Hepatocyte (in vitro differentiated cells): ENCODE measurements around the gene CYTH1.

Source experiments
- CTCF ChIP-seq: fragments of 200-600 bp; sonication (generic); IDR thresholded peaks from 2 replicates; pipeline ENCODE4 v1.5.1; 2016; ENCODE audit warnings: antibody characterized with exemption, mild to moderate bottlenecking; ENCODE audit not compliant: poor library complexity
- EZH2 ChIP-seq: fragments of 200-600 bp; sonication (generic); IDR thresholded peaks from 2 replicates; pipeline ENCODE4 v1.6.1; 2016; ENCODE audit warnings: antibody characterized with exemption, mild to moderate bottlenecking, borderline replicate concordance
- EZH2phosphoT487 ChIP-seq: fragments of 200-600 bp; sonication (generic); IDR thresholded peaks from one replicate; pipeline ENCODE4 v1.6.1; 2018; ENCODE audit warnings: antibody characterized with exemption, mild to moderate bottlenecking, low read depth, moderate library complexity; ENCODE audit not compliant: unreplicated experiment, severe bottlenecking

- TF ChIP-seq CTCF (no peak), EZH2phosphoT487 (no peak), EZH2 (no peak)
Measured at GRCh38 chr17:78751447-78752161, 30.5 kb downstream of the CYTH1 start.
